NCI-H1694 treated with DMSO at 0.1 percent for 48 hours (cell line): ENCODE measurements around the gene GDA.
"Not testable (repeated sequence)": the region's sequence is repeated elsewhere in the genome, so short reads cannot be mapped to it uniquely, and the experiment has no call there.

Experiments used
- DNase-seq: peaks from one replicate; lab custom pipeline; 2025; lab: John Stamatoyannopoulos, UW

The GDA gene

DNA sequence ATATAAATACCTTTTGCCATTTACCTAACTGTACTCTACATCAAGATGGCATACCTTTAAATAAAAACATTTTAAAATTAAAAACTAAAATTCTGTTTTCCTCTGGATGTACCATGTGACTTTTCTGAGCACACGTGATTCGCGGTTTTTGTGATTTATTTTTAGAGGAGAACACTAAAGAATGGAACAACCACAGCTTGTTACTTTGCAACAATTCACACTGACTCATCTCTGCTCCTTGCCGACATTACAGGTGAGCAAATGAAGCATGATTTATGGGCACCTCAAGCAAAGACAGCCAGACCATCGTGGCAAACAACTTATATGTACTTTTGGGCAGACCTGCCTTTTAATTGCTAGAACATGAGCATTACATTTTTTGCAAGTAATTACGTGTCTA lies 61.3 kb downstream of the GDA start:
- DNase-seq = no peak

DNA sequence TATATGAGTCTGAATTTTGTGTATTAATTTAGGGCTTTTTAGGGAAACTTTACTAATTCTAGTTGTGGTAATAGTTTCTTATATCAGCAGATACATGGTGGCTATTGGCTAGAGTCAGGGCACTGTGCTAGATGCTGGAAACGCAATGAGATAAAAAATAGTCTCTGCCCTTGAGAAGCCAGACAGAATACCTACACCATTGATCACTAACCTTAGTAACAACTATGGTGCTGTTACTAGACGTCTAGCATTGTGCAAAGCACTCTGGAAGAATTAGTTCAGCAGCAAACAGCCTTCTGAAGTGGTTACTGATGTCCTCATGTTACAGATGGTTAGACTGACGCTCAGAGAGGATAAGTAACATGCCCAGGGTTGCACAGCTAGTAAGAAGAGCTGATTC lies 61.8 kb downstream of the GDA start:
- no peak for DNase-seq

- DNase-seq = no peak
These were observed 64.7 kb downstream of the GDA start for GRCh38 chr9:72213906-72214305.

GRCh38 chr9:72217306-72217842 lies 68.1 kb downstream of the GDA start:
- no peak for DNase-seq

DNA sequence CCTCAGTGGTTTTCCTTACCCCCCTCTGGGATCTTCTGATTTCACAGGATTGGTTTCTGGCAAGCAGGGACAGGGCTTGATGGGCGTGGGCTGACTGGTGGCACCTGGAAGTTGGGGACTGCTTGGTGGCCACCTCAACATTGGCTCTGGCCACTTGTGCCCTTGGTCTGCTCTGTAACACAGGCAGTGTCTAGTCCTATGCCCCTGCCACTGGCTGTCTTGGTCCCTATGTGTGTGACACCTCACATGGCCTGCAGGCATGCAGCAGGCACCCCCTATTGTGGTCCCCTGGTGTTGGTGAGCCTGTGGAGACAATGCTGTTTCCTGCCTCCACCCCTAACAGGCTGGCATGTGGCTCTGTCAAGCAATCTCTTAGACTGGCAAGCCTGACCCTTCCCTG lies 71.3 kb downstream of the GDA start:
- no peak for DNase-seq

- DNase-seq = no peak
These were observed 77.0 kb downstream of the GDA start for GRCh38 chr9:72226146-72226812.

- DNase-seq = no peak
These were observed 79.0 kb downstream of the GDA start for GRCh38 chr9:72228282-72228681.

DNA sequence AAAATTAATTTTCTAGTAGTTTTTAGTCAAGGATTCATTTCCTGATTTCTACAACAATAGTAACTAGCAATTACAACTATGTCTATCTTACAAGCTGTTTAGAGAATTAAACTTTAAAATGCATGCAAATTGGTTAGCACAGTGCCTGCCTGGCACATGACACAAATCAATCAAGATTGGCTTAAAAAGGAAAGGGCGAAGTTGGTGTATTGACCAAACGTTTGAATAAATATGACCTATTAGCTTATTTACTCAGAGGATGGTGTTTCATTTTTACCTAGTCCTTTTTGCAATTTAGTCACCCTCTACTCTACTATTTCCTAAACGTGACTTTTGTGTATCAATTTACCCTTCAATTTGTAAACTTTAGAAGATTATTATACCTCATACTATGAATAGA lies 83.5 kb downstream of the GDA start:
- no peak for DNase-seq

GRCh38 chr9:72247549-72247948 lies 98.3 kb downstream of the GDA start:
- DNase-seq = no peak

- DNase-seq = no peak
These were observed 102.3 kb downstream of the GDA start for GRCh38 chr9:72251589-72251988.

DNA sequence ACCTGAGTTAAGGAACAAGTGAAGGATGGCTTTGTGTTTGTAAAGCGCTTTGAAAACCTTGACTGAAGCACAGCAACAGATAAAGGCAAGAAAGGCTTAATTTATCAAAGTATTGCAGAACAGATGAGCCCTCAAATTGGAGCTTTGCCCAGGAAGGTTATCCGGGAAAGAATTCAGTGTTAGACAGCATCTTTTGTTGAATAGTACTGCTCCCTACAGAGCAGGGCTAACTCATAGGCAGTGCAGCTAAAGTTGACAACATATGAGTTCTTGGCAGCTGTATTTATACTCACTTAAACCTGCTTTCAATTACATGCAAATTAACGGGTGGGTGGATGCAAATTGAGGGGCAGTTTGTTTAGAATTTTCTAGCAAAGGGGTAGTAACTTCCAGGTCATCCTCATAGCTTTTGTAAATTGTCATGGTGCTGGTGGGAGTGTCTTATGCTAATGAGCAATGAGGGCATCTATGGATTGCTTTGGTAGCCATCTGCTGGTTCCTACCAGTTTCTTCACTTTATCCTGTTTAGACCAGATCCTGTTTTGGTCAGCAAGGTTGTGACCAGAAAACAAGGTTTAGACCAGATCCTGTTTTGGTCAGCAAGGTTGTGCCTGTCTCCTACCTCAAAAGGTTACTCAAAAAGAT lies 105.8 kb downstream of the GDA start:
- no peak for DNase-seq

DNA sequence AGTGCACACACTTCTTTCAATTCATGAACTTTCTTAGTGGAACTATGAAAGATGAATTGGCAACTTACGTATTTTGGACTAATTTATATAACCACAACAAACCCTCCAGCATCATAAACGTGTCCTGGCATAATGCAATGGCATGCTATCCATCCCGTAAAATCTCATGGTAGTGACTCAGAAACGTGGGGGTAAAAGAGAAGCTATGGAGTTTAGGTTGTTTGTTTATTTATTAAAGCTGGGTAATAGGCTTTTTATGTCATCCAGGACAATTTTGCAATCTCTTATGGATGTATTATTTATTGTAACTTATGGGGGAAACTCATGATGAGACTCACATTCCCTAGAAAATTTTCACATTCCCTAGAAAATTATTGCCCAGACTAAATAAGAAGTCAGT lies 106.3 kb downstream of the GDA start:
- no peak for DNase-seq

DNA sequence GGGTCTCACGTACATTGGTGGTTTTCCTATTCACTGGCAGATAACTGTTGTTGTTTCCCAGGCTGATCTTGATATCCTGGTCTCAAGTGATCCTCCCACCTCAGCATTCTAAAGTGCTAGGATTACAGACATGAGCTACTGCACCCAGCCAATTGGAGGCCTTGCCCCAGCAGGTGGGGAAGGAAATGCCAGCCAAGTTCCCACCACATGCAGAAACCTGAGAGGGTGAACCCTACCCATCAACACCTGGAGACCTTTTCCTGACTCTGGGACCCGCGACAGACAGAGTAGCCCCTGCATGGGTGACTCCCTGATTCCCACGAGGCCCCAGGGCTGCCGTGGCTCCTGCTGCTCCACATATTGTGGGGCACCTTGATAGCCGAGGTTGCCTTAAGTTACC lies 107.7 kb downstream of the GDA start:
- DNase-seq = no peak

DNA sequence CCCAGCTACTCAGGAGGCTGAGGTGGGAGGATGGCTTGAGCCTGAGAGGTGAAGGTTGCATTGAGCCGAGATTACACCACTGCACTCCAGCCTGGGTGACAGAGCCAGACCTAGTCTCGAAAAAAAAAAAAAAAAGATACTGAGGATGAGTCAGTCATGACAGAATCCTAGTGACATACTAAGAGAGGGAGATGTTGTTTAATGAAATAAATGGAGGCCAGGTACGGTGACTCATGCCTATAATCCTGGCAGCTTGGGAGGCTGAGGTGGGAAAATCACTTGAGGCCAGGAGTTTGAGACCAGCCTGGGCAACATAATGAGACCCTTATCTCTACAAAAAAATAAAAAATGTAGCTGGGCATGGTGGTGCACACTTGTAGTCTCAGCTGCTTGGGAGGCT lies 108.6 kb downstream of the GDA start:
- DNase-seq = no peak

DNA sequence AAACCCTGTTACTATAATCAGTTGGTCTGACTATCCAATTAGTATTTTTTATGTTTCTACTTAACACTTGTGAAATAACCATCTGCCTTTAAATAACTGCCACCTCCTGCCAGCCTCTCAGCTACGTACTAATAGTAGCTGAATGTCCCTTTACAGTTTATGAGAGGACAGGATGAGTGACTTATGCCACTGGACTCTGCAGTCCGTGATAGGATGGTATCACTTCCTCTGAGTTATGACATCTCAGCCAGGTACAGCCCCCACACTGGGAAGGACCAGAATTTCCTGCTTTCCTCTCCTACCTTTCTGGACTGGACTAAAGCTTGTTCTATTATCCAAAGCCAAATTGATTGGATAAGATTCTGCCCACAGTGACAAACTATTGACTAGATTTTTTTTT lies 112.8 kb downstream of the GDA start:
- no peak for DNase-seq

GRCh38 chr9:72263572-72263971 lies 114.3 kb downstream of the GDA start:
- DNase-seq = no peak

- DNase-seq = no peak
These were observed 119.7 kb downstream of the GDA start for GRCh38 chr9:72268961-72269360.

- not testable (repeated sequence) for DNase-seq
These were observed 121.1 kb downstream of the GDA start for GRCh38 chr9:72270359-72270758.

- DNase-seq = peak; percentile 1
These were observed 122.6 kb downstream of the GDA start for GRCh38 chr9:72271613-72272478.

GRCh38 chr9:72274441-72274840 lies 125.2 kb downstream of the GDA start:
- DNase-seq = no peak

DNA sequence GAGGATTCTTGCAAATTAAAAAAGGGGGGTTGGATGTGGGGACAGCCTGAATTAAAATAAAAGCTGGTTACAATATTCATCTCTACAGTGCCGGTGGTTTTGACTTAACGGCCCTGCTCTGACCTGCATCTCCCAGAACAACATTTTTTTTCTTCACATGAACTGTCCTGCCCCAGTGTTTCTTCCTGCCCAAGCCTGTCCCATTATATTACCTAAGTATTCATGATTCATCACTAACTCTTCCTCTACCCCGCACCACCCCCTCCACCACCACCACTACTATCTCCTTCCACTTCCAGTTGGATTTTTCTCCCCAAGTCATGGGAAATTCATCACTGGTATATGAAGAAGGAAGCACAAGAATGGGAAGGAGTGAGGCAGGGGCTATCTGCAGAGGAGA lies 125.7 kb downstream of the GDA start:
- no peak for DNase-seq

DNA sequence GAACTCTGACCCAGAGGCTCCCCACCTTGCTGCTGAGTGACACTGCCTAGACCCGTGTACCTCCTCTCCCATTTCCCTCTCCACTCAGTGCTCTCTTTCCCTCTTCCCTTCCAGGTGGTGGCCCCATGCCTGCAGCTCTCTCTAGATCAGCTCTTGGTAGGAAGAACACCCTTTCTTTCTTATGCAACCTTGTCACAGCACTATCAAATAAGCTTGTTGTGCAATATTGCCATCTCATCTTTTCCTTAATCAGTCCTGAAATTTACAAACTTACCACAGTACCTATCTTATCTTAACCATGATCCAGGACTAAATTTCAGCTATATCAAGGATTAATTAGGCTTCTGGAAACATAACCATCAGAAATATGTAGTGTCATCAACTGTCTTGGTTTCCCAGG lies 127.2 kb downstream of the GDA start:
- DNase-seq = no peak

GRCh38 chr9:72278959-72279358 lies 129.7 kb downstream of the GDA start:
- no peak for DNase-seq
